Measurements from ENCODE around the gene ETS1. TPM values are rescaled to one million over a fixed set of nuclear protein-coding genes. Genes with fewer than 3 reads are reported as not detected.

ETS1 gene
- total and polyA plus RNA-seq, 4 donors = 20.7 to 154 (median 78.7) TPM

DNA sequence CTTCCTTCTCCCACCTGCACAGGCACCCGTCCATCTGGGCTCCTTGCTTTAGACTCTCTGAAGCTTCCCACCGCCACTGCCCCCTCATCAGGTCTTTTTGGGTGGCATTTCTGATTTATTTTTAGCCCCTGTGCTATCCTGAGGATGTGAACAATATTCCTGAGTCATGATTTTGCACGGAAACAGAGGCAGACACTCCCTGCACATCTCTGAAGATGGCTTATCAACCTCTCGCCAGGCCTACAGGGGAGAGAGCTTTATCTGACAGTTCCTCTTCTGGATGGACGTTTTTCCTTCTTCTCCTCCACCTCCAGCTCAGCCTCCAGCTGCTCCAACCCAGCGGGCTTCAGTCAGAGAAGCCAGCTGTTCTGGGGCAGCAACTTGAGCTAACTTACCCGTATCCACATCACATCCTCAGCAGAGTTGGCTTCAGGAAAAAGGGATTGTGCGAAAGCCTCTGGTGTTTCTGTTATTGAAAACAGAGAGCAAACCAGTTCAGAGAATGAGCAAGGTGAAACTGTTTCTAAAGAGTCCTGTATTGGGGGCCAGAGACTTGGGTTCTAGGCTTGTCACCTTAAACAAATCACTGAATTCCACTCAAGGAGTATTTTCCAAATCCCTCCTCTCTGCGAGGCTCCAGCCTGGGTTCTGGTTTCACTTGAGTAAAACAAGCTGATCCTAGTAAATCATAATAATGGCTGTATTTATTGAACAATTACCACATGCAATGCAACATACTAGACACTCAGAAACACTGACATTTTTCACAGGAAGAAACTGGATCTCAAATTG, 33.1 kb upstream of the ETS1 start:
- H3K27me3 ChIP-seq (ENCODE audit: control insufficient read depth in 3 of 3, insufficient read depth in 3 of 3, low read length in 2 of 3) = no peaks in the 10 kb centered on the region
- no peaks in the 10 kb centered on the region for H3K9me3 ChIP-seq (ENCODE audit: control insufficient read depth in 4 of 4, insufficient read depth in 3 of 4, low read length in 3 of 4)
- no peak overlapping the region for H3K9ac ChIP-seq (ENCODE audit: insufficient read depth in 1 of 2, low read length in 2 of 2)
- TF ChIP-seq, protein P1, sequence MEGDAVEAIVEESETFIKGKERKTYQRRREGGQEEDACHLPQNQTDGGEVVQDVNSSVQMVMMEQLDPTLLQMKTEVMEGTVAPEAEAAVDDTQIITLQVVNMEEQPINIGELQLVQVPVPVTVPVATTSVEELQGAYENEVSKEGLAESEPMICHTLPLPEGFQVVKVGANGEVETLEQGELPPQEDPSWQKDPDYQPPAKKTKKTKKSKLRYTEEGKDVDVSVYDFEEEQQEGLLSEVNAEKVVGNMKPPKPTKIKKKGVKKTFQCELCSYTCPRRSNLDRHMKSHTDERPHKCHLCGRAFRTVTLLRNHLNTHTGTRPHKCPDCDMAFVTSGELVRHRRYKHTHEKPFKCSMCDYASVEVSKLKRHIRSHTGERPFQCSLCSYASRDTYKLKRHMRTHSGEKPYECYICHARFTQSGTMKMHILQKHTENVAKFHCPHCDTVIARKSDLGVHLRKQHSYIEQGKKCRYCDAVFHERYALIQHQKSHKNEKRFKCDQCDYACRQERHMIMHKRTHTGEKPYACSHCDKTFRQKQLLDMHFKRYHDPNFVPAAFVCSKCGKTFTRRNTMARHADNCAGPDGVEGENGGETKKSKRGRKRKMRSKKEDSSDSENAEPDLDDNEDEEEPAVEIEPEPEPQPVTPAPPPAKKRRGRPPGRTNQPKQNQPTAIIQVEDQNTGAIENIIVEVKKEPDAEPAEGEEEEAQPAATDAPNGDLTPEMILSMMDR (IDR thresholded peaks at IDR 0.05; ENCODE audit: control extremely low read depth, extremely low read depth) = no peak
- H3K36me3 ChIP-seq (ENCODE audit: control insufficient read depth in 4 of 4, insufficient read depth in 4 of 4, low read length in 4 of 4) = no peaks in the 10 kb centered on the region
- 48 to 63% methylated on average over 9 of the region's 9 CpGs for WGBS, 2 donors
- no peak overlapping the region for H3K4me3 ChIP-seq
- peaks cover 0 to 33% (median 4%) of the 10 kb centered on the region in 5 donors for H3K4me1 ChIP-seq (ENCODE audit: control insufficient read depth in 5 of 5, insufficient read depth in 5 of 5, low read length in 5 of 5)
- no peak for ATAC-seq (ENCODE audit: insufficient read depth, low FRiP score)
- DNase-seq = no peak
- no peak overlapping the region for H3K27ac ChIP-seq (ENCODE audit: low read depth in 1 of 2, low read length in 1 of 2)

DNA sequence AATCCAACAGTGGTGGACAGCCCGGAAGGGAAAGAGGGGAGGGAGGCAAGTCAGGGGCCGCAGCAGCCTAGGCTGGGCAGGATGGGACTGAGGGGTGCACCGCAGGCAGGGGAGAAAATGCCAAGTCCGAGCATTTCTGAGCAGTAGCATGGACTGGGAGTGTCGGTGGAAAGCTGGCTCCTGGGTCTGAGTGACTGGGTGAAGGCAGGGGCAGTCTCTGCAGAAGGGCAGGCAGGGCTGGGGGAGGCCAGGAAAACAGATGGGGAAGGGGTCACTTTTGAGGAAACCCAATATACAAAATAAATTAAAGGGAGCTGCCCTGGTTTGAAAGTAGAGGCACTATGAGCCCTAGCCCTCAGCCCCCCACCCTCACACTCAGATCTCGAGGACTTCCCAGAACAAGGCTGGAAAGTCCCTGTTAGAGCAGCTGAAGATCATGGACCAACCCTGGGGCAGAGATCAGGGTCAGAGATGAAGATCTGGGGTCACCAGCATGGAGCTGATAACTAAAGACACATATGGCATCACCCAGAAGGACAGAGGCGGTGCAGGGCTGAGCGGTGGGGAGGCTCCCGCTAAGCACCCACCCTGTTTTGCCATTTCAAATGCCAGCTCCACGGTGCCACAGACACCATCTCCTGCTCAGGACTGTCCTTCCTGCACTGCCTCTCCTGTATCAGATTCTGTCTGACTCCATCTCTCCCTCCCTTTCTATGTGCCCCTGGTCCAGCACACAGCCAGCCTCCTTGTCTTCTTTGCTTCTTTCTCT, 32.4 kb upstream of the ETS1 start:
- ATAC-seq (ENCODE audit: insufficient read depth, low FRiP score) (no peak), DNase-seq (no peak)
- WGBS, 2 donors = 82% methylated on average over 10 of the region's 10 CpGs
- Histone ChIP-seq H3K27ac (ENCODE audit: low read depth in 1 of 2, low read length in 1 of 2) (no peak overlapping the region), H3K4me3 (no peak overlapping the region), H3K9me3 (ENCODE audit: control insufficient read depth in 4 of 4, insufficient read depth in 3 of 4, low read length in 3 of 4) (no peaks in the 10 kb centered on the region), H3K36me3 (ENCODE audit: control insufficient read depth in 4 of 4, insufficient read depth in 4 of 4, low read length in 4 of 4) (no peaks in the 10 kb centered on the region), H3K9ac (ENCODE audit: insufficient read depth in 1 of 2, low read length in 2 of 2) (no peak overlapping the region), H3K4me1 (ENCODE audit: control insufficient read depth in 5 of 5, insufficient read depth in 5 of 5, low read length in 5 of 5) (peaks cover 0 to 41% (median 8%) of the 10 kb centered on the region in 5 donors), H3K27me3 (ENCODE audit: control insufficient read depth in 3 of 3, insufficient read depth in 3 of 3, low read length in 2 of 3) (no peaks in the 10 kb centered on the region)
- TF ChIP-seq, protein P1 (IDR thresholded peaks at IDR 0.05; ENCODE audit: control extremely low read depth, extremely low read depth) = no peak

DNA sequence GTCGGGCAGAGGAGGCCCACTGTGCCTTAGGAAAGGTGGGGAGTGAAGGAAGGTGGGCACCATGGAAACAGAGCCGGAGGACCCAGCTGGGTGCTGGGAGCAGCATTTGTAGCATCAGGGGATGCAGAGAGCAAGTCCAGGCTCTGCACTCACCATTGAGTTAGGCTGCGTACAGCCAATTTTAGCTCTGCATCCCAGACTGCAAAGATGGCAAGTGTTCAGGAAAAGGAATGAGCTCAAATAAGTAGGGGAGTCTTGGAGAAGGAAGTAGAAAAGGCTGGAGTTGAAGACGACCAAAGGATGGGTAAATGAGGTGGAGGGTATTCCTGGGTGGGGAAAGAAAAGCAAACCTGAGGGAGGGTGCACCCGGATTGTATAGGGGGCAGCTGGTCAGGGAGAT, 31.6 kb upstream of the ETS1 start:
- H3K4me1 ChIP-seq (ENCODE audit: control insufficient read depth in 5 of 5, insufficient read depth in 5 of 5, low read length in 5 of 5) = peaks cover 0 to 48% (median 9%) of the 10 kb centered on the region in 5 donors
- H3K9ac ChIP-seq (ENCODE audit: insufficient read depth in 1 of 2, low read length in 2 of 2) = no peak overlapping the region
- H3K9me3 ChIP-seq (ENCODE audit: control insufficient read depth in 4 of 4, insufficient read depth in 3 of 4, low read length in 3 of 4) = no peaks in the 10 kb centered on the region
- no peaks in the 10 kb centered on the region for H3K27me3 ChIP-seq (ENCODE audit: control insufficient read depth in 3 of 3, insufficient read depth in 3 of 3, low read length in 2 of 3)
- no peak overlapping the region for H3K4me3 ChIP-seq
- 90 to 91% methylated on average over 5 of the region's 5 CpGs for WGBS, 2 donors
- H3K36me3 ChIP-seq (ENCODE audit: control insufficient read depth in 4 of 4, insufficient read depth in 4 of 4, low read length in 4 of 4) = no peaks in the 10 kb centered on the region
- TF ChIP-seq, protein P1 (IDR thresholded peaks at IDR 0.05; ENCODE audit: control extremely low read depth, extremely low read depth) = no peak
- no peak overlapping the region for H3K27ac ChIP-seq (ENCODE audit: low read depth in 1 of 2, low read length in 1 of 2)
- no peak for ATAC-seq (ENCODE audit: insufficient read depth, low FRiP score)
- DNase-seq = no peak

All from lung (tissue), 12 donors.